NCI-H2196 treated with DMSO at 0.1 percent for 48 hours (cell line): Measurements from ENCODE around the gene HS3ST3B1.

Experiments
- DNase-seq: peaks from one replicate; lab custom pipeline; 2025; ENCODE audit not compliant: unreplicated experiment; lab: John Stamatoyannopoulos, UW

Gene HS3ST3B1

DNA sequence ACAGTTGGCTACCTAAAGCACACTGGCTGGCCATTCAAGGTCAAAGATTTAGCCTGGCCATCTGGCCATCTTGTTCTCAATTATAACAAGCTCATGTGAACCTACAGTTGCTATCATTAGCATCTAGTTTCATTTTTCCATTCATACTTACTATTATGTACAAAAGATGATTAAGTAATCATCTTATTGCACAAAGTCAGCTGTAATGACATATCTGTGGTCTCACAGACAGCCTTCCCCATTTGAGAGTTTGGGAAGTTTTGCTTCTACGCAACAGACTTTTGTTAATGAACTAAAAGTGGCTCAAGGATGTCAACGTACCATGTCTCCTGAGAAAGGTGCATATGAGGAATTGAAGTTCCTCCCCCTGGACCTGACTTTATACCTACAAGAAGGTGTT is 51.3 kb downstream of the HS3ST3B1 start:
- DNase-seq: no peak

- DNase-seq: no peak
Measured at GRCh38 chr17:14353861-14354474, 53.1 kb downstream of the HS3ST3B1 start.

- no peak for DNase-seq
Measured at GRCh38 chr17:14354807-14355206, 53.9 kb downstream of the HS3ST3B1 start.

- DNase-seq: no peak
Measured at GRCh38 chr17:14355556-14355955, 54.7 kb downstream of the HS3ST3B1 start.

GRCh38 chr17:14359163-14360020 is 58.5 kb downstream of the HS3ST3B1 start:
- no peak for DNase-seq

- no peak for DNase-seq
Measured at GRCh38 chr17:14360856-14361255, 60.0 kb downstream of the HS3ST3B1 start.

DNA sequence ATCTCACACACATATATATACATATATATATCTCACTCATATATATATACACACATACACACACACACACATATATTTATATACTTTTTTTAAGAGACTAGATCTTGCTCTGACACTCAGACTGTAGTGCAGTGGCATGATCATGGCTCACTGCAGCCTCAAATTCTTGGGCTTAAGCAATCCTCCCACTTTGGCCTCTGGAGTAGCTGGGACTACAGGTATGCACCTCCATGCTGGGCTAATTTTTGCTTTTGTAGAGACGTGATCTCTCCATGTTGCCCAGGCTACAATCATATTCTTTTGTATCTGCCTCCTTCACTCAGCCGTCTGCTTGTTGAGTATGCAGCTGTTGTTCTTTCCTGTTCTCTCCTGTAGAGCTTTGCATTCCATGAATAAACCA is 60.6 kb downstream of the HS3ST3B1 start:
- DNase-seq: no peak

GRCh38 chr17:14361945-14362508 is 61.1 kb downstream of the HS3ST3B1 start:
- no peak for DNase-seq

GRCh38 chr17:14366199-14366598 is 65.3 kb downstream of the HS3ST3B1 start:
- DNase-seq: no peak

DNA sequence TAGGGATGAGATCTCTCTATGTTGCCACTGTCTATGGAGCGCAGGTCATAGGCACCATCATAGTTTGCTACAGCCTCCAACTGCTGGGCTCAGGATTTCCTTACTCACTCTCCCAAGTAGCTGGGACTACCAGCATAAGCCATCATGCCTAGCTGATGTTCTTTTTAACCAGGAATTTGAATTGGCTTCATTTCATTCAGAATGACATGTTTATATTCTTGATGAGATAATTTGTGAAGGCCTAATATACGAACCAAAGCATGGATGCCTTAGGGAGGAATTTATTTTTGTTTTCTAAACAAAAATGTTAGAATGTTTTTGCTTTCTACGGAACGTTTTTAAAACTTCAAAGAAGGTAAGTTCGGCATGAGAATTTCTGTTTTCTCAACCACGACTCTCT is 71.6 kb downstream of the HS3ST3B1 start:
- no peak for DNase-seq

DNA sequence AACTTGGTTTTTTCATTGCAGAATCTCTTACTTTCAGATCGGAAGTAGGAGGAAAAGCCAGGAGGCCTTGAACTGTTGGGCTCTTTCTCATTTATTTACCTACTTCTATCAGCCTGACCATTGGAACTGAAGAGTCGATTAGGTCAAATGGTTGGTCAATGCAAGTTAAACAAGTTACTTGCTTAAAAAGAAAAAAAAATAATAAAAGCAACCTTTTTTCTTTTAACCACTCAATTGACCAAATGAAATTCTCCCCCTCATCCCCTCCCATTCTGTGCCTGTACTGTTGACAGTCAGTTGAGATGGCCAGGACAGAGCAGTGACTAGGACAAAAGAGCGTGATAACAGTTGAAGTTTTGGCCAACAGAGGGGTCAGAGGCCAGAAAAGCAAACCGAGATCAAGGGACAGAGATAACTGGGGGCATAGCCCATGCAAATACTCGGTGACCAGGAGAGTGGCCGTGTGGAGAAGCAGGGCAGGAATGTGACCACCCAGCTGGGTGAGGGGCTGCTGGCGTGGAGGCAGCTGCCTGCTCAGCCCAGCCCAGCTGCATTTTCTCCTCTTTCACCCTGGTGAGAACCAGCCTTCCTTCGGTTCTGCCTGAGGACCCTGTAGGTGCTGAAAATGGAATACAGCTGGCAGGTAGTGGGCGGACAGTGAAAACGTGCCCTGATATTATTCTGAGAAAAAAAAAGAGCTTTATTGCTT is 72.2 kb downstream of the HS3ST3B1 start:
- no peak for DNase-seq

DNA sequence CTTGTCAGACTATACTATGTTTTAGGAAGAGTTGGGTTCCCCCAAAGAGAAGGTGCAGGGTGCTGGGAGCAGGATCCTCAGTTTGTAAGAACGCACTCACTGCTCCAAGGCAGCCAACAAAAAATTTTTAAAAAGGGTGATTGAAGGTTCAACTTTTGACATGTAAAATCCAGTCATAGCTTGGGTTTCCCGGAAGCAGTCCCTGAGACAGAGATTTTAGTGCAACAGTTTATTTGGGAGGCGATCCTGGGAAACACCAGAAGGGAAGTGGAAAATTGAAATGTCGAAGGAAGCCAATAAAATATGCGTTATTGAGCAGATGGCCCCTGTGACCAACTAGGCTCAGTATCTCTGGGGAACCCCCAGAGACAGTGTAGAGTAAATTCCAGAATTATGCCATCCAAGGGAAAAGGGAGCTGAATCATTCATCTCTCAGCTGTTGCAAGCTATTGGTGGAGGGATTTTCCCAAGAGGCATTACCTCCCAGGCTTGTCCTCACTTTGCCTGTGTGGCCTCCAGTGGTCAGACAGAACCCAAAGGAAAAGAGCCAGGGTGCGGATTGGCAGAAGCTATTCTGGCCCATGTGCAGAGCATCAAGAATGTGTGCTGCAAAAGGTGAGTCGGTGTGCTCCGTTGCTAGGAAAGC is 72.9 kb downstream of the HS3ST3B1 start:
- DNase-seq: no peak

GRCh38 chr17:14374268-14374667 is 73.4 kb downstream of the HS3ST3B1 start:
- no peak for DNase-seq

GRCh38 chr17:14376666-14377065 is 75.8 kb downstream of the HS3ST3B1 start:
- DNase-seq: no peak

GRCh38 chr17:14381606-14382005 is 80.7 kb downstream of the HS3ST3B1 start:
- DNase-seq: no peak

GRCh38 chr17:14387036-14387435 is 86.2 kb downstream of the HS3ST3B1 start:
- no peak for DNase-seq

GRCh38 chr17:14389681-14390080 is 88.8 kb downstream of the HS3ST3B1 start:
- no peak for DNase-seq

GRCh38 chr17:14393723-14394122 is 92.8 kb downstream of the HS3ST3B1 start:
- DNase-seq: no peak

- no peak for DNase-seq
Measured at GRCh38 chr17:14395255-14395654, 94.4 kb downstream of the HS3ST3B1 start.

DNA sequence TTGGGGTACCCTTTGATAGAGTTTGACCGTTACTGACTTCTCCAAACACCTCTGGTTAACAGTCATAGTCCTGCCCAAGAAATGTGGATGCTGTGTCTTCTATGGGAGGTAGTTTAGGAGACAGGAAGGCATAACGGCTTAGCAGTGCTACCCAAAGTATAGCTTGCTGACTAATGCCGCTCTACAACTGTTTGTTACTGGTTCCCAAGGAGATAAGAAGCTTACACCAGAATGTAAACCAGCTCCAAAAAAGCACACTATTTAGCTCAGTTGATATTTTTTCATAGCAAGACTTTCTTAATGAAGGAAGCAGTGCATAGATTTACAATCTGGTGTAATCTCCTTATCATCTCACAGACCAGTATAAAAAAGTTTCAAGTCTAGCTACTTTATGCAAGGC is 95.7 kb downstream of the HS3ST3B1 start:
- no peak for DNase-seq

- DNase-seq: no peak
Measured at GRCh38 chr17:14398766-14399165, 97.9 kb downstream of the HS3ST3B1 start.
